Measurements from ENCODE around the gene CCL17. TPM values are rescaled to one million over a fixed set of nuclear protein-coding genes. Genes with fewer than 3 reads are reported as not detected.

Gene CCL17
- total RNA-seq, 6 donors from 2014 or later: 2.8 to 24.2 (median 5.8) TPM; not detected in 3

GRCh38 chr16:57406881-57407280 lies 2.3 kb downstream of the CCL17 start:
- no peak overlapping the region for H3K27ac ChIP-seq
- ATAC-seq (ENCODE audit: low FRiP score in 2 of 2) (no peak), DNase-seq (no peak)
- no peak overlapping the region for H3K4me3 ChIP-seq
- TF ChIP-seq, protein P1, sequence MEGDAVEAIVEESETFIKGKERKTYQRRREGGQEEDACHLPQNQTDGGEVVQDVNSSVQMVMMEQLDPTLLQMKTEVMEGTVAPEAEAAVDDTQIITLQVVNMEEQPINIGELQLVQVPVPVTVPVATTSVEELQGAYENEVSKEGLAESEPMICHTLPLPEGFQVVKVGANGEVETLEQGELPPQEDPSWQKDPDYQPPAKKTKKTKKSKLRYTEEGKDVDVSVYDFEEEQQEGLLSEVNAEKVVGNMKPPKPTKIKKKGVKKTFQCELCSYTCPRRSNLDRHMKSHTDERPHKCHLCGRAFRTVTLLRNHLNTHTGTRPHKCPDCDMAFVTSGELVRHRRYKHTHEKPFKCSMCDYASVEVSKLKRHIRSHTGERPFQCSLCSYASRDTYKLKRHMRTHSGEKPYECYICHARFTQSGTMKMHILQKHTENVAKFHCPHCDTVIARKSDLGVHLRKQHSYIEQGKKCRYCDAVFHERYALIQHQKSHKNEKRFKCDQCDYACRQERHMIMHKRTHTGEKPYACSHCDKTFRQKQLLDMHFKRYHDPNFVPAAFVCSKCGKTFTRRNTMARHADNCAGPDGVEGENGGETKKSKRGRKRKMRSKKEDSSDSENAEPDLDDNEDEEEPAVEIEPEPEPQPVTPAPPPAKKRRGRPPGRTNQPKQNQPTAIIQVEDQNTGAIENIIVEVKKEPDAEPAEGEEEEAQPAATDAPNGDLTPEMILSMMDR (IDR thresholded peaks at IDR 0.05): no peak
- TF ChIP-seq POLR2AphosphoS5 (IDR thresholded peaks at IDR 0.05) (no peak), POLR2A (IDR thresholded peaks at IDR 0.05) (no peak), EP300 (IDR thresholded peaks at IDR 0.05) (no peak)
- no peaks in the 10 kb centered on the region for H3K9me3 ChIP-seq
- peaks cover 19 to 24% (median 21%) of the 10 kb centered on the region in 4 donors for H3K4me1 ChIP-seq
- WGBS, 2 donors: 40 to 62% methylated on average over 2 of the region's 2 CpGs
- no peaks in the 10 kb centered on the region for H3K27me3 ChIP-seq
- no peaks in the 10 kb centered on the region for H3K36me3 ChIP-seq

- H3K27me3 ChIP-seq: no peaks in the 10 kb centered on the region
- no peaks in the 10 kb centered on the region for H3K9me3 ChIP-seq
- H3K36me3 ChIP-seq: no peaks in the 10 kb centered on the region
- H3K4me3 ChIP-seq: no peak overlapping the region
- peaks cover 19 to 24% (median 21%) of the 10 kb centered on the region in 4 donors for H3K4me1 ChIP-seq
- 94 to 95% methylated on average over 5 of the region's 5 CpGs for WGBS, 2 donors
- no peak overlapping the region for H3K27ac ChIP-seq
- DNase-seq (no peak), ATAC-seq (ENCODE audit: low FRiP score in 2 of 2) (no peak)
- no peak for TF ChIP-seq POLR2AphosphoS5 (IDR thresholded peaks at IDR 0.05)
- no peak for TF ChIP-seq EP300 (IDR thresholded peaks at IDR 0.05)
- TF ChIP-seq POLR2A (IDR thresholded peaks at IDR 0.05): no peak
- TF ChIP-seq, protein P1 (IDR thresholded peaks at IDR 0.05): no peak
These were observed 3.2 kb downstream of the CCL17 start for GRCh38 chr16:57407521-57408353.

DNA sequence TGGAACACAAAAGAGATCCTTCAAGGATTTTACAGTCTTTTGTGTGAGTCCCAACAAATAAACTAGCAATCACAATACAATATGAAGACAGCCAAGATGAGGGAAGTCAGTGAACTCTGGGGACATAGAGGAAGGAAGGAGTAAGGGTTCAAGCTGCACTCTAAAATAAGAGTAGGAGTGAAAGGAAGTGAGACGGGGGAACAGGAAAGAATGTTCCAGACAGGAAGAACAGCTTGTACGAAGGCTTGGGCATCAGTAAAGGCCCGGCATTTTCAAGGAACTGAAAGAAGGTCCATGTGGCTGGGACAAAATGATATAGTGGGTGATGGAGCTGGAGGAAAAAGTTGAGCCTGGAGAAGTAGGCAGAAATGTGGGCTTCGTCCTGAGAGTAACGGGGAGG lies 4.5 kb downstream of the CCL17 start:
- H3K4me1 ChIP-seq: peaks cover 19 to 24% (median 21%) of the 10 kb centered on the region in 4 donors
- WGBS, 2 donors: 58 to 65% methylated on average over 5 of the region's 5 CpGs
- H3K36me3 ChIP-seq: no peaks in the 10 kb centered on the region
- no peak overlapping the region for H3K4me3 ChIP-seq
- DNase-seq: no peak
- ATAC-seq (ENCODE audit: low FRiP score in 2 of 2): peak in 1 of 2 donors; percentile 5
- H3K27me3 ChIP-seq: no peaks in the 10 kb centered on the region
- peak overlapping the region; percentile 55 to 82 (median 73) for H3K27ac ChIP-seq
- peak in 2 of 4 donors; percentile 53 to 78 for TF ChIP-seq EP300 (IDR thresholded peaks at IDR 0.05)
- TF ChIP-seq POLR2AphosphoS5 (IDR thresholded peaks at IDR 0.05): peak; percentile 54 to 60
- TF ChIP-seq, protein P1 (IDR thresholded peaks at IDR 0.05): no peak
- no peak for TF ChIP-seq POLR2A (IDR thresholded peaks at IDR 0.05)
- no peaks in the 10 kb centered on the region for H3K9me3 ChIP-seq

- H3K36me3 ChIP-seq: no peaks in the 10 kb centered on the region
- ATAC-seq (ENCODE audit: low FRiP score in 2 of 2) (no peak), DNase-seq (peak; percentile 24 to 66)
- H3K4me3 ChIP-seq: no peak overlapping the region
- H3K9me3 ChIP-seq: no peaks in the 10 kb centered on the region
- H3K4me1 ChIP-seq: peaks cover 19 to 24% (median 21%) of the 10 kb centered on the region in 4 donors
- WGBS, 2 donors: 72 to 80% methylated on average over 2 to 14 of the region's 14 CpGs
- H3K27ac ChIP-seq: peak overlapping the region; percentile 55 to 82 (median 73)
- H3K27me3 ChIP-seq: no peaks in the 10 kb centered on the region
- TF ChIP-seq, protein P1 (IDR thresholded peaks at IDR 0.05): no peak
- TF ChIP-seq EP300 (IDR thresholded peaks at IDR 0.05): no peak
- TF ChIP-seq POLR2A (IDR thresholded peaks at IDR 0.05): no peak
- no peak for TF ChIP-seq POLR2AphosphoS5 (IDR thresholded peaks at IDR 0.05)
These were observed 5.5 kb downstream of the CCL17 start for GRCh38 chr16:57409870-57410587.

All from upper lobe of left lung (tissue), 6 donors.